Ectodermal cell (in vitro differentiated cells): Measurements from ENCODE around the gene AGAP5. TPM values are rescaled to one million over a fixed set of nuclear protein-coding genes. Genes with fewer than 3 reads are reported as not detected.
"Not testable (repeated sequence)": the region's sequence is repeated elsewhere in the genome, so short reads cannot be mapped to it uniquely, and the experiment has no call there.

Source experiments
- H3K27ac ChIP-seq: 2 replicates; pipeline ENCODE4 v1.7.0; 2013; ENCODE audit warnings: mild to moderate bottlenecking, low read depth, low read length; ENCODE audit not compliant: insufficient read depth, poor library complexity, severe bottlenecking
- H3K27me3 ChIP-seq: 2 replicates; pipeline ENCODE4 v1.7.0; 2013; ENCODE audit warnings: mild to moderate bottlenecking, low read length; ENCODE audit not compliant: insufficient read depth, control insufficient read depth, poor library complexity, severe bottlenecking
- H3K36me3 ChIP-seq: one replicate; pipeline ENCODE4 v1.7.0; 2013; ENCODE audit warnings: low read length; ENCODE audit not compliant: control insufficient read depth, insufficient read depth
- H3K4me1 ChIP-seq: one replicate; pipeline ENCODE4 v1.7.0; 2013; ENCODE audit warnings: low read length; ENCODE audit not compliant: control insufficient read depth, insufficient read depth
- H3K4me3 ChIP-seq: 2 replicates; pipeline ENCODE4 v1.7.0; 2013; ENCODE audit warnings: low read depth, low read length, control low read depth; ENCODE audit not compliant: insufficient read depth
- H3K9me3 ChIP-seq: 2 replicates; pipeline ENCODE4 v1.7.0; 2013; ENCODE audit warnings: mild to moderate bottlenecking, low read length, moderate library complexity; ENCODE audit not compliant: control insufficient read depth
- WGBS, 2 experiments: methylation state at CpG; one replicate each; pipeline ENCODE4 v1.1.7; 2013; ENCODE audit warnings: missing lambda C conversion rate in 2 of 2; 5-methylcytosine and 5-hydroxymethylcytosine counted together
- polyA plus RNA-seq, 4 experiments: library from polyadenylated mRNA; stranded (reverse); fragments of 50-300 nt; gene quantifications; one replicate each; pipeline ENCODE4 v1.2.3, GENCODE V29; 2013

AGAP5 gene
- 11.3 TPM for polyA plus RNA-seq (2013, experiment 1 of 4)
- polyA plus RNA-seq (2013, experiment 2 of 4) = 11.5 TPM
- polyA plus RNA-seq (2013, experiment 3 of 4) = 4.6 TPM
- 6.3 TPM for polyA plus RNA-seq (2013, experiment 4 of 4)

- H3K27me3 ChIP-seq, H3K4me3 ChIP-seq, H3K27ac ChIP-seq, H3K9me3 ChIP-seq, H3K4me1 ChIP-seq, H3K36me3 ChIP-seq: not testable (repeated sequence)
- WGBS, 2 experiments = 97 to 98% methylated on average over 14 to 15 of the region's 16 CpGs
These were observed at the start of gene AGAP5 for GRCh38 chr10:73697675-73698159. Gene AGAP5 (minus strand): TSS chr10:73698109. CDS start chr10:73697755, 354 bp downstream.

GRCh38 chr10:73746721-73747120 is 48.8 kb upstream of the AGAP5 start:
- Histone ChIP-seq H3K4me3 (no peak overlapping the region), H3K27me3 (no peaks in the 10 kb centered on the region), H3K27ac (no peak overlapping the region), H3K36me3 (peaks cover 20% of the 10 kb centered on the region), H3K9me3 (no peaks in the 10 kb centered on the region), H3K4me1 (peaks cover 9% of the 10 kb centered on the region)
- WGBS, 2 experiments = 94 to 98% methylated on average over 2 of the region's 2 CpGs

DNA sequence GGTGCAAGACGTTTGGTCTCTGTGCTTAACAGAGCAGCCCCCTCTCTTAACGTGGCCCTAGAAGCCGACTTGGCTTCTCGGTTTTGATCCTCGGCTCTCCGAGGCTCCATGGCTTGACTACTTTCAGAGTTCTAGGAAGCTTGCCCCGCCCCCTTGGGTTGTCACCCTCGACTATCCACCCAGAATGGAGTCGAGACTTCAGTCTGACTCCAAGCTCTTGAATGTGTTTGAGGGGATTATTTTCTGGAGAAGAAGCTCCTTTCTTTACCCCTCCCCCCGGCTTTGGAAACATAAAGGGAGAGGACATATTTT is 46.7 kb upstream of the AGAP5 start:
- 0 to 1% methylated on average over 8 to 10 of the region's 10 CpGs for WGBS, 2 experiments

GRCh38 chr10:73743905-73744663 is 46.2 kb upstream of the AGAP5 start, which contains the start of gene SEC24C:
Gene SEC24C (plus strand): TSS chr10:73744372. CDS start chr10:73746833, 2,461 bp downstream.
- Histone ChIP-seq H3K4me1 (peaks cover 9% of the 10 kb centered on the region), H3K36me3 (peaks cover 9% of the 10 kb centered on the region), H3K27ac (peak within 1 kb of the TSS; percentile 94), H3K27me3 (no peaks in the 10 kb centered on the region), H3K9me3 (no peaks in the 10 kb centered on the region), H3K4me3 (peak within 1 kb of the TSS; percentile 99)
- WGBS, 2 experiments = 0% methylated on average over 36 of the region's 36 CpGs

More for the DNA sequence above, 46.7 kb upstream of the AGAP5 start:
- H3K27ac ChIP-seq = peak overlapping the region; percentile 94
- no peaks in the 10 kb centered on the region for H3K27me3 ChIP-seq
- H3K36me3 ChIP-seq = peaks cover 9% of the 10 kb centered on the region
- peaks cover 9% of the 10 kb centered on the region for H3K4me1 ChIP-seq
- H3K4me3 ChIP-seq = peak overlapping the region; percentile 99
- no peaks in the 10 kb centered on the region for H3K9me3 ChIP-seq

GRCh38 chr10:73743327-73743904 is 45.5 kb upstream of the AGAP5 start:
- 9 to 32% methylated on average over 3 to 6 of the region's 6 CpGs for WGBS, 2 experiments
- Histone ChIP-seq H3K36me3 (peaks cover 5% of the 10 kb centered on the region), H3K4me1 (peaks cover 9% of the 10 kb centered on the region), H3K27me3 (no peaks in the 10 kb centered on the region), H3K4me3 (peak overlapping the region; percentile 99), H3K9me3 (no peaks in the 10 kb centered on the region), H3K27ac (peak overlapping the region; percentile 94)

DNA sequence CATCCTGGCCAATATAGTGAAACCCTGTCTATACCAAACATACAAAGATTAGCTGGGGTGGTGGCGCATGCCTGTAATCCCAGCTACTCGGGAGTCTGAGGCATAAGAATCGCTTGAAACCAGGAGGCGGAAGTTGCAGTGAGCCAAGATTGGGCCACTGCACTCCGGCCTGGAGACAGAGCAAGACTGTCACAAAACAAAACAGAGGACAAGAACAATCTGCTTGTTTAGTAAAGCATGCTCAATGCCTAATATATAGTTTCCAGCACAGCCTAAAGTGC is 44.5 kb upstream of the AGAP5 start:
- no peak overlapping the region for H3K4me3 ChIP-seq
- peaks cover 5% of the 10 kb centered on the region for H3K36me3 ChIP-seq
- H3K9me3 ChIP-seq = no peaks in the 10 kb centered on the region
- H3K4me1 ChIP-seq = peaks cover 9% of the 10 kb centered on the region
- no peak overlapping the region for H3K27ac ChIP-seq
- 80 to 87% methylated on average over 5 of the region's 5 CpGs for WGBS, 2 experiments
- H3K27me3 ChIP-seq = no peaks in the 10 kb centered on the region

DNA sequence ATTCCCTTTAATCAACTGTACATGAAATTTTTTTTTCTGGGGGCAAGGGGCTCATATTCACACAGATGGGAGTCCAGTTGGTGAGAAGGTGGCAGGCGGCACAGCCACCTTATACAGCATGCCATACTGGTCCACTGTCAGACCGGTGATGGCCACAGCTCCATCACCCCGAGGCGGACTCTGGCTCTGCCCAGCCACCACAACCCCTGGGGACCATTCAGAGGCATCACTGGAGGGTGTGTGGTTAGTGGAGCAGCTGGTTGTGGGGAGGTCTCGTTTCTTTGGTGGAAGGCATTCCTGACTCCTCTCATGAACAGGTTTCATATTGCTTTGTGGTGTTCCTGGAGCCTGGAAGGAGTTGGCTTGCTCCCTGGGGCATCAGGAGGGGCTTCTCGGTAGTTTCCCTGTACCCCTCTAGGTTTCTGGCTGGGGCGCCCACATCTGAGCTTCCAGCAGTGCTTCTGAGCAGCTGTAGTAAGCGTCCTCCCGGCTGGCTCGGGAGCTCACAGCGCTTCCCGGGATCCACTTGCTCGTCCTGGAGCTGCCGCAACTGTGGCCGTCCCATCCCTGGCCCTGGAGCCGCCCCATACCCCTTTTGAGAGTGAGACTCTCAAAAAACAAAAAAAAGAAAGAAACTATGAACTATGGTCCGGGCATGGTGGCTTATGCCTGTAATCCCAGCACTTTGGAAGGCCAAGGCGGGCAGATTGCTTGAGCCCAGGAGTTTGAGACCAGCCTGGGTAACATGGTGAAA is 42.8 kb upstream of the AGAP5 start:
- H3K36me3 ChIP-seq, H3K27ac ChIP-seq, H3K4me1 ChIP-seq, H3K4me3 ChIP-seq, H3K27me3 ChIP-seq, H3K9me3 ChIP-seq: not testable (repeated sequence)
- 95 to 96% methylated on average over 17 of the region's 18 CpGs for WGBS, 2 experiments

DNA sequence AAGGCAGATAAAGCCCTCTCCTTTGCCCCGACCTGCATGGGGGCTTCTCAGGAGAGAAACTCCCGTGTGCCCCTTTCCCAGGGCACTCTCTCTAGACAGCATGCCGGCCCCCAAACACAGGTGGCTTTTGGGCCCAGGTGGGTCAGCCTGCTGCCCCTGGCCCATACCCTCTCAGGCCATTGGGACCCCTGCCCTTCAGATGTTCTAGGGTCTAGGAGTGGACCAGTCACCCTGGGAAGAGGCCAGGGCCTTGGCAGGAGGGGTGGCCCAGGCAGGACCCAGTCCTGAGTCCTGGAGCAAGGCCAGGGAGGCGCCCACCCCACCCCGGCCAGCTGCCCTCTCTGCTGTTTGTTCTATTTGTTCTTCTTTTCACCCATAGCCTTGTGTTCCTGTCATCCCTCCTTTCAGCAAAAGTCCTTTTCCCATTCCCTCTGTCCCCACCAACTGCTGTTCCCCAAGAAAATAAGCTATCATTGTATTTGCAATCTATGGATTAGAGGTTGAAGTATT is 36.9 kb upstream of the AGAP5 start:
- WGBS, 2 experiments = 86 to 93% methylated on average over 5 of the region's 5 CpGs
- Histone ChIP-seq H3K4me3 (no peak overlapping the region), H3K27me3 (no peaks in the 10 kb centered on the region), H3K4me1 (no peaks in the 10 kb centered on the region), H3K27ac (no peak overlapping the region), H3K9me3 (no peaks in the 10 kb centered on the region), H3K36me3 (peaks cover 4% of the 10 kb centered on the region)

DNA sequence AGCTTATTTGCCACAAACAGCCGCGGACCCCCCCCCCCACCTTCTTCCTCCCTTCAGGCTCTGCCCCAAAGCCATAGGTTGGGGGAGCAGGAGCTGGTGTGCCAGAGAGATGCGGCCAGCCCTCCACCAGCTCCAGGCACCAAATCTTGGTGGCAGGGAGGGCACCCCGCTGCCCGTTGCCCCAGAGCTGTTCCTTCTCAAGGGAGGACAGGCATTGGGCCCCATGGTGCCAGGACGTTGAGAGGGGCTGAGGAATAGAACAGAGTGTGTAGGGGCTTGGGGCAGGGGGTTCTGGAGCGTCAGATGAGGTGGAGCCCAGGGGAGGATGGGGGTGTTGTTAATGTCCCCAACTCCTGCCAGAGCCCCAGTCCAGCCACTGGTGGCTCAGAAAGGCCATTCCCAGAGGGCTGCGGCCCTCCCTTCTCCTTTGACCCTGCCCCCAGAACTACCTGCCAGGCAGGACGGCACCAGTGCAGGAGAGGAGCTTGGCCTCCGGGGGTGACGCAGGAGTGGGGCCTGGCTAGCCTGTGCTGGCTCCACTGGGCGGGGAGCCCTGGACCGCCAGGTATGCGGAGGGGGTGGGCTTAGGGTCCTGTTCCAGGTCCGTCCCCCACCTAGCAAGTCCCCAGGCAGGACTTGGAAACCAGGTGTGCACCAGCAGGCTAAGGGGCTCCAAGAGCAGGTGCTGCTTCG is 36.3 kb upstream of the AGAP5 start:
- Histone ChIP-seq H3K4me3 (no peak overlapping the region), H3K36me3 (peaks cover 4% of the 10 kb centered on the region), H3K4me1 (no peaks in the 10 kb centered on the region), H3K27ac (no peak overlapping the region), H3K9me3 (no peaks in the 10 kb centered on the region), H3K27me3 (no peaks in the 10 kb centered on the region)
- WGBS, 2 experiments = 93 to 96% methylated on average over 14 to 16 of the region's 16 CpGs
